Vagina (tissue), 2 donors: ENCODE data around the gene TRDMT1. TPM values are rescaled to one million over a fixed set of nuclear protein-coding genes. Genes with fewer than 3 reads are reported as not detected.

Experiments
- DNase-seq, 2 donors: peaks; one replicate each; pipeline ENCODE4 v3.0.0-alpha.2; 2017; ENCODE audit errors: extremely low spot score in 2 of 2
- H3K27ac ChIP-seq: fragments of 200-600 bp; sonication (generic); one replicate; pipeline ENCODE4 v1.5.1; 2019
- H3K27me3 ChIP-seq: fragments of 200-600 bp; sonication (generic); one replicate; pipeline ENCODE4 v1.5.1; 2019
- H3K36me3 ChIP-seq, 2 donors: fragments of 200-600 bp; sonication (generic); one replicate each; pipeline ENCODE4 v1.5.1; 2017 to 2019
- H3K4me1 ChIP-seq: fragments of 200-600 bp; sonication (generic); one replicate; pipeline ENCODE4 v1.5.1; 2019
- H3K4me3 ChIP-seq, 2 donors: fragments of 200-600 bp; sonication (generic); 1 replicate in 1 of 2; 2 replicates in 1 of 2; pipeline ENCODE4 v1.5.1; 2016 to 2019
- H3K9me3 ChIP-seq: fragments of 200-600 bp; sonication (generic); one replicate; pipeline ENCODE4 v1.5.1; 2019
- POLR2A ChIP-seq, 2 donors: fragments of 450-650 bp; IDR thresholded peaks; one replicate each; pipeline ENCODE4 v1.6.1; 2017; ENCODE audit warnings: antibody characterized with exemption in 2 of 2, mild to moderate bottlenecking in 2 of 2, moderate library complexity in 2 of 2
- POLR2AphosphoS5 ChIP-seq, 2 donors: sonication (generic); formaldehyde crosslinking; IDR thresholded peaks; one replicate each; pipeline ENCODE4 v1.9.0; 2017; ENCODE audit warnings: antibody characterized with exemption in 2 of 2, mild to moderate bottlenecking in 2 of 2, low read depth in 1 of 2; ENCODE audit not compliant: insufficient read depth in 1 of 2
- intact Hi-C: fragments of 100-400 bp; cut with DNase I; formaldehyde crosslinking; loops from one replicate; pipeline ENCODE4 v1.15.1; 2023
- total RNA-seq: library from RNA; depleted of rRNA; stranded (reverse); fragments of >200 nt; gene quantifications from one replicate; pipeline ENCODE4 v1.2.3, GENCODE V29; 2016
- TF ChIP-seq, protein P1 (sequence below), 3 experiments: fragments of 450-650 bp in 2 of 3; fragments of 200-600 bp in 1 of 3; sonication (generic) in 1 of 3; IDR thresholded peaks; one replicate each; pipeline ENCODE4 v1.5.1; 2017 to 2019; ENCODE audit warnings: antibody characterized with exemption in 3 of 3, mild to moderate bottlenecking in 2 of 3, moderate library complexity in 2 of 3

TRDMT1 gene
- total RNA-seq, 1 donor from 2014 or later: 6.1 TPM

DNA sequence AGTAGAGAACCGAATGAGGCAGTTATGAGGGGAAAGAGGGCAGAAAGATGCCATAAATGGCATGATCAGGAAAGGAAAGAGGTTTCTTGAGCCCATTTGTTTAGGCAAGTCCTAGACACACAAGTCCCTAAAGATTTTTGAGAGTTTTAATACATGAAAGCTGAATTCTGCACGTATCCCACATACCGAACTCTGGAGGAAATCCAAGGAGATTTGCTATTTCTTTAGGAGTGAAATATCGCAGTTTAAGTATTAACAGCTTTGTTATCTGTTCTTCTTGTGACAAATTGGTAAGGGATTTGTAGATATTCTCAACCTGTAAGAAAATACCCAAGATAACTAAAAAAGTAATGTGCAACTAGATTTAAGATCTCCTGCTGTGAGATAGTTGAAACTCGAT is 48.2 kb downstream of the TRDMT1 start:
- no peaks in the 10 kb centered on the region for H3K4me1 ChIP-seq
- H3K36me3 ChIP-seq: no peaks in the 10 kb centered on the region
- H3K4me3 ChIP-seq: no peak overlapping the region
- H3K9me3 ChIP-seq: no peaks in the 10 kb centered on the region
- no peak for DNase-seq
- H3K27me3 ChIP-seq: no peaks in the 10 kb centered on the region
- H3K27ac ChIP-seq: no peak overlapping the region
- TF ChIP-seq POLR2A (IDR thresholded peaks at IDR 0.05) (no peak), POLR2AphosphoS5 (IDR thresholded peaks at IDR 0.05; ENCODE audit: insufficient read depth in 1 of 2, low read depth in 1 of 2) (no peak)
- TF ChIP-seq, protein P1, sequence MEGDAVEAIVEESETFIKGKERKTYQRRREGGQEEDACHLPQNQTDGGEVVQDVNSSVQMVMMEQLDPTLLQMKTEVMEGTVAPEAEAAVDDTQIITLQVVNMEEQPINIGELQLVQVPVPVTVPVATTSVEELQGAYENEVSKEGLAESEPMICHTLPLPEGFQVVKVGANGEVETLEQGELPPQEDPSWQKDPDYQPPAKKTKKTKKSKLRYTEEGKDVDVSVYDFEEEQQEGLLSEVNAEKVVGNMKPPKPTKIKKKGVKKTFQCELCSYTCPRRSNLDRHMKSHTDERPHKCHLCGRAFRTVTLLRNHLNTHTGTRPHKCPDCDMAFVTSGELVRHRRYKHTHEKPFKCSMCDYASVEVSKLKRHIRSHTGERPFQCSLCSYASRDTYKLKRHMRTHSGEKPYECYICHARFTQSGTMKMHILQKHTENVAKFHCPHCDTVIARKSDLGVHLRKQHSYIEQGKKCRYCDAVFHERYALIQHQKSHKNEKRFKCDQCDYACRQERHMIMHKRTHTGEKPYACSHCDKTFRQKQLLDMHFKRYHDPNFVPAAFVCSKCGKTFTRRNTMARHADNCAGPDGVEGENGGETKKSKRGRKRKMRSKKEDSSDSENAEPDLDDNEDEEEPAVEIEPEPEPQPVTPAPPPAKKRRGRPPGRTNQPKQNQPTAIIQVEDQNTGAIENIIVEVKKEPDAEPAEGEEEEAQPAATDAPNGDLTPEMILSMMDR (IDR thresholded peaks at IDR 0.05): no peak
- intact Hi-C loops: no loop called here

DNA sequence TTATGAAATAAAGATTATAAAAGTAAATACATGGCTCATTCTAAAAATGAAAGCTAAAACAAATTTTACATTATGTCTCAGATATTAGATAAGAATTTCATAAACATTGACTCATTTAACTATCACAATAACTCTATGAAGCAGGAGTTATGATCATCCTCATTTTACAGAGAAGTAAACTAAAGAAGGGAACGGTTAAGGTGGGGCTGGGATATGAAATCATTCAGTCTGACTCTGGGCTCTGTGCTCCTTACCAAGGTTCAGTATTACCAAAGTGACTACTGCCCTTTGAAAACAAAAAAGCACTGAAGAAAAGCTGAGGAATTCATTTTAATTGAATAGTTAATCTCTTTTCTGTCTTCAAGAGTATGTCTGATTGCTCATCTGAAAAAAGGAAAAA is 49.8 kb downstream of the TRDMT1 start:
- TF ChIP-seq POLR2AphosphoS5 (IDR thresholded peaks at IDR 0.05; ENCODE audit: insufficient read depth in 1 of 2, low read depth in 1 of 2) (no peak), POLR2A (IDR thresholded peaks at IDR 0.05) (no peak)
- TF ChIP-seq, protein P1 (IDR thresholded peaks at IDR 0.05): no peak

DNA sequence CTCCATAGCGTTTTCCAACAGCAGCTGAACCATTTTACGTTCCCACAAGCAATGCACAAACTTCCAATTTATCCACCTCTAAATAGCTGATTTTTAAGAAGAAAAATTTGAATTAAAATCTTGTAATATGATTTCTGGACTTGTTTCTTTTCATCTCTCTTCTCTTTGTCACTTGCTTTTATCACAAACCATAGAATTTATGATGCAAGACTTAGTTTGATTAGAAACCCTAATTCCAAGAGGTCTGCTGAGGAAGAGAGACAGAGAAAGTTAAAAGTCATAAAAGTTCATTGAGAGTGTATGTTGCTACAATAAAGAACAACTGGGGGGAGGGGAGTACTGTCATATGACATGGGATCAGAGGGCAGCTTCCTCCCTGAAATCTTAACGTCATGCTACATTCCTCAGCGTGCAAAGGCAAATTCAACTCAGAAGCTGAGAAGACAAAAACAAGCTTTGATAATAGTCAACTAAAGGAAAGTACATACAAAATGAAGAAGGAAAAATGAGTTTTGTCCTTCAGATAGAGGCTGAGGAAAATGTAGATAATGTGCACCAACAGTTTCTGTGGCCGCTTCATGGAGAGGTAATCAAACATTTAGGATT is 53.5 kb downstream of the TRDMT1 start:
- Histone ChIP-seq H3K4me1 (no peaks in the 10 kb centered on the region), H3K9me3 (no peaks in the 10 kb centered on the region), H3K27me3 (no peaks in the 10 kb centered on the region), H3K36me3 (no peaks in the 10 kb centered on the region), H3K27ac (no peak overlapping the region), H3K4me3 (no peak overlapping the region)
- no peak for DNase-seq
- TF ChIP-seq POLR2AphosphoS5 (IDR thresholded peaks at IDR 0.05; ENCODE audit: insufficient read depth in 1 of 2, low read depth in 1 of 2): no peak
- TF ChIP-seq, protein P1 (IDR thresholded peaks at IDR 0.05): no peak
- no peak for TF ChIP-seq POLR2A (IDR thresholded peaks at IDR 0.05)
- intact Hi-C loops: no loop called here

More for the DNA sequence above, 49.8 kb downstream of the TRDMT1 start:
- H3K9me3 ChIP-seq: no peaks in the 10 kb centered on the region
- no peak for DNase-seq
- intact Hi-C loops: no loop called here
- H3K4me3 ChIP-seq: no peak overlapping the region
- H3K36me3 ChIP-seq: no peaks in the 10 kb centered on the region
- H3K27ac ChIP-seq: no peak overlapping the region
- no peaks in the 10 kb centered on the region for H3K27me3 ChIP-seq
- no peaks in the 10 kb centered on the region for H3K4me1 ChIP-seq

DNA sequence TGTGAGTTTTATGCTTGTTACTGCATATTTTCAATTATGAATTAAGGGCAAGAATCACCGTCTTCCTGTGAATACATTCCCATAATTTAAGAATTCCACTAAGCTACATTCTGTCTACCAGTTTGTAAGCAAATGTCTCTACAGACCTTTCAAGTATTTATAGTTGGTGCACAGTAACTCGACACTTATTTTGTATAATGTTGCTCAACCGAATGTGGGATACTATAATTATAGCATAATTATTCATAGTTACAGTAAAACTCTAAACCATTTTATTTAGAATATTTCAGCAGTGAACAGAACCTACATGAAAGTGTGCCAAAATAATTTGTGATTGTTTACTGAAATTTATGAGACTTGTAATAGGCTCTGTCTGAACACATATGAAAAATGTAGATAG is 54.6 kb downstream of the TRDMT1 start:
- Histone ChIP-seq H3K9me3 (no peaks in the 10 kb centered on the region), H3K4me1 (no peaks in the 10 kb centered on the region), H3K36me3 (no peaks in the 10 kb centered on the region), H3K4me3 (no peak overlapping the region), H3K27ac (no peak overlapping the region), H3K27me3 (no peaks in the 10 kb centered on the region)
- TF ChIP-seq POLR2A (IDR thresholded peaks at IDR 0.05) (no peak), POLR2AphosphoS5 (IDR thresholded peaks at IDR 0.05; ENCODE audit: insufficient read depth in 1 of 2, low read depth in 1 of 2) (no peak)
- TF ChIP-seq, protein P1 (IDR thresholded peaks at IDR 0.05): no peak
- DNase-seq: no peak
- intact Hi-C loops: no loop called here

DNA sequence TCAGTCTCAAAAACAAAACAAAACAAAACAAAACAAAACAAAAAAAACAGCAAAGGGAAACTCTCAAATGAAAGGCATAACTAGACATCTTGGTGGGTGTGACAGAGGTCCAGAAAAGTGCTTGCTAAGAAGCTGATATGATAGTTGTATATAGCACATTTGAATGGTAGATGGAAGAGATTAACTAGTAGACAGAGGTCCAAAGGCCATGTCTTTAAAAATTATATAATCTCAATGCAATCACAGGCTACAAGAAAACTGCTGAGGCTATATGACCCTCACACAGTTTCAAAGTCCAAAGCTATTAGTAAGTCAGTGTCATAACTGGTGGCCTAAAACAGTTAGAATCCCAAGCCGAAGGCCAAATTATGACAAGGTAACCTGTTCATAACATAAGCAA is 56.2 kb downstream of the TRDMT1 start:
- no peak for DNase-seq
- Histone ChIP-seq H3K36me3 (no peaks in the 10 kb centered on the region), H3K4me1 (no peaks in the 10 kb centered on the region), H3K27me3 (no peaks in the 10 kb centered on the region), H3K27ac (no peak overlapping the region), H3K4me3 (no peak overlapping the region), H3K9me3 (no peaks in the 10 kb centered on the region)
- intact Hi-C loops: no loop called here
- TF ChIP-seq, protein P1 (IDR thresholded peaks at IDR 0.05): no peak
- no peak for TF ChIP-seq POLR2AphosphoS5 (IDR thresholded peaks at IDR 0.05; ENCODE audit: insufficient read depth in 1 of 2, low read depth in 1 of 2)
- TF ChIP-seq POLR2A (IDR thresholded peaks at IDR 0.05): no peak
